DOHH2 (cell line): Measurements from ENCODE around the gene TAF1B.
A peak's percentile ranks its signal among the peaks of the same experiment; 100 is the strongest.

Source experiments
- H3F3A ChIP-seq: fragments of 200-600 bp; sonication (generic), shearing (Covaris generic); 2 replicates; pipeline ENCODE4 v1.6.0; 2016; ENCODE audit warnings: antibody characterized with exemption, mild to moderate bottlenecking; ENCODE audit not compliant: control insufficient read depth, insufficient read depth
- H3K27ac ChIP-seq: fragments of 200-600 bp; sonication (generic); 2 replicates; pipeline ENCODE4 v1.5.1; 2014; ENCODE audit warnings: low read depth, mild to moderate bottlenecking, low read length, moderate library complexity
- H3K27me3 ChIP-seq: fragments of 200-600 bp; sonication (generic); 2 replicates; pipeline ENCODE4 v1.6.1; 2014; ENCODE audit warnings: mild to moderate bottlenecking, low read length, mixed read lengths; ENCODE audit not compliant: control insufficient read depth
- H3K36me3 ChIP-seq: fragments of 200-600 bp; sonication (generic); 2 replicates; pipeline ENCODE4 v1.6.1; 2014; ENCODE audit warnings: mild to moderate bottlenecking, low read length, moderate library complexity, mixed read lengths; ENCODE audit not compliant: control insufficient read depth
- H3K4me1 ChIP-seq: fragments of 200-600 bp; sonication (generic); 2 replicates; pipeline ENCODE4 v1.6.1; 2014; ENCODE audit warnings: mild to moderate bottlenecking, low read length, mixed read lengths; ENCODE audit not compliant: control insufficient read depth
- H3K4me2 ChIP-seq: fragments of 200-600 bp; sonication (generic); 2 replicates; pipeline ENCODE4 v1.6.0; 2014; ENCODE audit warnings: mild to moderate bottlenecking, low read length, moderate library complexity
- H3K4me3 ChIP-seq: fragments of 200-600 bp; sonication (generic); 2 replicates; pipeline ENCODE4 v1.5.1; 2014; ENCODE audit warnings: mild to moderate bottlenecking, low read length, mixed read lengths
- H3K79me2 ChIP-seq: fragments of 200-600 bp; sonication (generic); 2 replicates; pipeline ENCODE4 v1.6.1; 2014; ENCODE audit warnings: mild to moderate bottlenecking, low read length, mixed read lengths; ENCODE audit not compliant: control insufficient read depth
- H3K9me2 ChIP-seq: fragments of 200-600 bp; sonication (generic); replicated peaks from 2 replicates; pipeline ENCODE4 v1.6.1; 2014; ENCODE audit warnings: mild to moderate bottlenecking, low read length, mixed read lengths; ENCODE audit not compliant: control insufficient read depth
- H3K9me3 ChIP-seq: fragments of 200-600 bp; sonication (generic); 2 replicates; pipeline ENCODE4 v1.6.1; 2014; ENCODE audit warnings: antibody characterized with exemption, low read length, mixed read lengths; ENCODE audit not compliant: control insufficient read depth, insufficient read depth
- H4K20me1 ChIP-seq: fragments of 200-600 bp; sonication (generic); 2 replicates; pipeline ENCODE4 v1.6.0; 2014; ENCODE audit warnings: low read depth, mild to moderate bottlenecking, antibody characterized with exemption, low read length, moderate library complexity; ENCODE audit not compliant: control insufficient read depth, insufficient read depth
- EZH2phosphoT487 ChIP-seq: fragments of 200-600 bp; sonication (generic); IDR thresholded peaks from 2 replicates; pipeline ENCODE4 v1.6.1; 2017; ENCODE audit warnings: borderline replicate concordance, mild to moderate bottlenecking, antibody characterized with exemption, low read length, moderate library complexity, mixed read lengths
- TF ChIP-seq, protein P1 (sequence below): fragments of 200-600 bp; sonication (generic); IDR thresholded peaks from one replicate; pipeline ENCODE4 v1.5.1; 2014; ENCODE audit warnings: antibody characterized with exemption, mild to moderate bottlenecking, low read depth, low read length; ENCODE audit not compliant: poor library complexity, severe bottlenecking

TAF1B gene

GRCh38 chr2:9844576-9844975 is 1.3 kb downstream of the TAF1B start:
- TF ChIP-seq, protein P1, sequence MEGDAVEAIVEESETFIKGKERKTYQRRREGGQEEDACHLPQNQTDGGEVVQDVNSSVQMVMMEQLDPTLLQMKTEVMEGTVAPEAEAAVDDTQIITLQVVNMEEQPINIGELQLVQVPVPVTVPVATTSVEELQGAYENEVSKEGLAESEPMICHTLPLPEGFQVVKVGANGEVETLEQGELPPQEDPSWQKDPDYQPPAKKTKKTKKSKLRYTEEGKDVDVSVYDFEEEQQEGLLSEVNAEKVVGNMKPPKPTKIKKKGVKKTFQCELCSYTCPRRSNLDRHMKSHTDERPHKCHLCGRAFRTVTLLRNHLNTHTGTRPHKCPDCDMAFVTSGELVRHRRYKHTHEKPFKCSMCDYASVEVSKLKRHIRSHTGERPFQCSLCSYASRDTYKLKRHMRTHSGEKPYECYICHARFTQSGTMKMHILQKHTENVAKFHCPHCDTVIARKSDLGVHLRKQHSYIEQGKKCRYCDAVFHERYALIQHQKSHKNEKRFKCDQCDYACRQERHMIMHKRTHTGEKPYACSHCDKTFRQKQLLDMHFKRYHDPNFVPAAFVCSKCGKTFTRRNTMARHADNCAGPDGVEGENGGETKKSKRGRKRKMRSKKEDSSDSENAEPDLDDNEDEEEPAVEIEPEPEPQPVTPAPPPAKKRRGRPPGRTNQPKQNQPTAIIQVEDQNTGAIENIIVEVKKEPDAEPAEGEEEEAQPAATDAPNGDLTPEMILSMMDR, result no peak
- no peak for TF ChIP-seq EZH2phosphoT487
- no peaks in the 10 kb centered on the region for H4K20me1 ChIP-seq
- H3F3A ChIP-seq, result peaks cover 6% of the 10 kb centered on the region; the same call in 1 of the 2 replicates
- peaks cover 36% of the 10 kb centered on the region for H3K79me2 ChIP-seq
- peak overlapping the region; percentile 87 for H3K27ac ChIP-seq
- H3K9me2 ChIP-seq, result no peaks in the 10 kb centered on the region
- H3K4me1 ChIP-seq, result peaks cover 39% of the 10 kb centered on the region
- H3K36me3 ChIP-seq, result peaks cover 45% of the 10 kb centered on the region
- H3K4me2 ChIP-seq, result peak overlapping the region; percentile 75
- H3K9me3 ChIP-seq, result no peaks in the 10 kb centered on the region
- H3K27me3 ChIP-seq, result no peaks in the 10 kb centered on the region
- peak overlapping the region; percentile 88 for H3K4me3 ChIP-seq

DNA sequence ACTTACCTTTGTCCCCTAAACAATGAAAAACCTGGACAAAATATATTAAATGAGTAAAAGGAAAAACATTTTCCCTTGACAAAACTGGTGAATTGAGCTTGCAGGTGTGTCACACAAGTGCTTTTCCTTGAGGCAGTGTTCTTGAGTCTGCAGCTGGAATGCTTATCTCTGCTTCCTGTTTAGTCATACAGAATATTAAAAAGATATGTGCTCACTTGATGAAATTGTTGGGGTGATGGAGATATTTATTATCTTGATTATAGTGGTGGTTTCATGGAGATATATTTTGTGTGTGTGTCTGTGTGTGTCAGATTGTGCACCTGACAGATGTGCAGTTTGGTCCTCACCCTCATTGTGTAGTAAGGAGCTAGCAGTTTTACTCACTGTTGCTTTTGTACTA is 3.3 kb downstream of the TAF1B start:
- no peaks in the 10 kb centered on the region for H3K9me2 ChIP-seq
- no peak overlapping the region for H3K4me3 ChIP-seq
- no peaks in the 10 kb centered on the region for H4K20me1 ChIP-seq
- H3K27me3 ChIP-seq, result no peaks in the 10 kb centered on the region
- H3K4me1 ChIP-seq, result peaks cover 39% of the 10 kb centered on the region
- H3K27ac ChIP-seq, result peak overlapping the region; percentile 23
- H3K79me2 ChIP-seq, result peaks cover 36% of the 10 kb centered on the region
- peaks cover 63% of the 10 kb centered on the region for H3K36me3 ChIP-seq
- peak overlapping the region; percentile 13; the same call in 1 of the 2 replicates for H3K4me2 ChIP-seq
- no peaks in the 10 kb centered on the region for H3K9me3 ChIP-seq
- TF ChIP-seq, protein P1, result no peak
- TF ChIP-seq EZH2phosphoT487, result no peak
- H3F3A ChIP-seq, result peaks cover 6% of the 10 kb centered on the region; the same call in 1 of the 2 replicates

GRCh38 chr2:9847140-9847539 is 3.9 kb downstream of the TAF1B start:
- Histone ChIP-seq H3K4me2 (no peak overlapping the region), H3K4me3 (no peak overlapping the region), H4K20me1 (no peaks in the 10 kb centered on the region), H3K27me3 (no peaks in the 10 kb centered on the region), H3F3A (peaks cover 6% of the 10 kb centered on the region; the same call in 1 of the 2 replicates), H3K79me2 (peaks cover 36% of the 10 kb centered on the region), H3K36me3 (peaks cover 69% of the 10 kb centered on the region), H3K9me3 (no peaks in the 10 kb centered on the region), H3K4me1 (peaks cover 39% of the 10 kb centered on the region), H3K9me2 (no peaks in the 10 kb centered on the region), H3K27ac (no peak overlapping the region)
- TF ChIP-seq, protein P1, result no peak
- no peak for TF ChIP-seq EZH2phosphoT487
